ENCODE measurements around the gene KIZ.
"Not testable (repeated sequence)": the region's sequence is repeated elsewhere in the genome, so short reads cannot be mapped to it uniquely, and the experiment has no call there.

KIZ gene

GRCh38 chr20:21161926-21162325 is 36.0 kb downstream of the KIZ start:
- Histone ChIP-seq H3K4me3 (no peak overlapping the region), H3K27ac (no peak overlapping the region)
- TF ChIP-seq CTCF (IDR thresholded peaks at IDR 0.05), result no peak
- no peak for DNase-seq (ENCODE audit: low spot score)

DNA sequence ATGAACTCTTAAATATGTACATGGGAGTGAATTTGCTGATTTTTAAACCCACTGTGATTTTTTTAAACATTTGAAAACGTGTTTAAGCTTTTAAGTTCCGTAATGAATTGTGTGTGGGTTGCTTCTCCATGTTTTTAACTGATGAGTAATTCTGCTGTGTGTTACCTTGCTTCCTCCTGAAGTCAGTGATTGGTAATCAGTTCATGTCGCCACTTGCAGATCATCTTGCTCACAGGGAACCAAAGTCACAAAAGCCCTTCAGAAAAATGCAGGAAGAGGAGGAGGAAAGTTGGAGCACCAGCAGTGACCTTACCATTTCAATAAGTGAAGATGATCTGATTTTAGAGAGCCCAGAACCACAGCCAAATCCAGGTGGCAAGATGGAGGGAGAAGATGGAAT is 36.7 kb downstream of the KIZ start:
- no peak for DNase-seq (ENCODE audit: low spot score)

GRCh38 chr20:21166801-21167200 is 40.9 kb downstream of the KIZ start:
- no peak for TF ChIP-seq CTCF (IDR thresholded peaks at IDR 0.05)
- Histone ChIP-seq H3K27ac (no peak overlapping the region), H3K4me3 (no peak overlapping the region)
- no peak for DNase-seq (ENCODE audit: low spot score)

More for the DNA sequence above, 36.7 kb downstream of the KIZ start:
- Histone ChIP-seq H3K27ac (no peak overlapping the region), H3K4me3 (no peak overlapping the region)
- TF ChIP-seq CTCF (IDR thresholded peaks at IDR 0.05), result no peak

- DNase-seq (ENCODE audit: low spot score), result no peak
- no peak overlapping the region for H3K4me3 ChIP-seq
- H3K27ac ChIP-seq, result no peak overlapping the region
- TF ChIP-seq CTCF (IDR thresholded peaks at IDR 0.05), result no peak
These were observed 41.4 kb downstream of the KIZ start for GRCh38 chr20:21167261-21167660.

DNA sequence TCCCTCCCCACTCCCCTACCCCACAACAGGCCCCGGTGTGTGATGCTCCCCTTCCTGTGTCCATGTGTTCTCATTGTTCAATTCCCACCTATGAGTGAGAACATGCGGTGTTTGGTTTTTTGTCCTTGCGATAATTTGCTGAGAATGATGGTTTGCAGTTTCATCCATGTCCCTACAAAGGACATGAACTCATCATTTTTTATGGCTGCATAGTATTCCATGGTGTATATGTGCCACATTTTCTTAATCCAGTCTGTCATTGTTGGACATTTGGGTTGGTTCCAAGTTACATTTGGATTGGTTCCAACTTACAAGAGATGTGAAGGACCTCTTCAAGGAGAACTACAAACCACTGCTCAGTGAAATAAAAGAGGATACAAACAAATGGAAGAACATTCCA is 42.2 kb downstream of the KIZ start:
- not testable (repeated sequence) for DNase-seq (ENCODE audit: low spot score); H3K4me3 ChIP-seq; H3K27ac ChIP-seq

GRCh38 chr20:21172626-21173025 is 46.7 kb downstream of the KIZ start:
- no peak overlapping the region for H3K27ac ChIP-seq
- no peak overlapping the region for H3K4me3 ChIP-seq
- no peak for DNase-seq (ENCODE audit: low spot score)
- no peak for TF ChIP-seq CTCF (IDR thresholded peaks at IDR 0.05)

DNA sequence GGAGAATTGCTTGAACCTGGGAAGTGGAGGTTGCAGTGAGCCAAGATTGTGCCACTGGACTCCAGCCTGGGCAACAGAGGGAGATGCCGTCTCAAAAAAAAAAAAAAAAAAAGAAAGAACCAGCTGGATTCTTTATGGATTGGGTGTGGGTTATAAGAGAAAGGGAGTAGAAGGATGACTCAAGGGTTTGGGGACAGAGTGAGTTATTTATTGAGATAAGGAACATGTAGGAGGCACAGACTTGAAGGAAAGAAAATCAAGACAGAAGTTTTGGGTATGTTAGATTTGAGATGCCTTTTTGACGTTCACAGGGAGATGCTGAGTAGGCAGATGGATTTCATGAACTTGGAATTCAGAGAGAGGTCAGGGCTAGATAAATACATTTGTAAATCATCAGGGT is 47.6 kb downstream of the KIZ start:
- DNase-seq (ENCODE audit: low spot score), result no peak
- Histone ChIP-seq H3K27ac (no peak overlapping the region), H3K4me3 (no peak overlapping the region)
- no peak for TF ChIP-seq CTCF (IDR thresholded peaks at IDR 0.05)
